ENCODE measurements around the gene CEACAM3. TPM values are rescaled to one million over a fixed set of nuclear protein-coding genes. Genes with fewer than 3 reads are reported as not detected.
A peak's percentile ranks its signal among the peaks of the same experiment; 100 is the strongest.
"Not testable (repeated sequence)": the region's sequence is repeated elsewhere in the genome, so short reads cannot be mapped to it uniquely, and the experiment has no call there.

The CEACAM3 gene
- total and polyA plus RNA-seq, 2 donors from 2014 or later, result 0.69 TPM; not detected in 1

GRCh38 chr19:41784312-41784711 is 12.1 kb upstream of the CEACAM3 start:
- H3K4me1 ChIP-seq (ENCODE audit: control insufficient read depth in 2 of 3, insufficient read depth in 2 of 3, low read depth in 1 of 3, low read length in 3 of 3), result no peaks in the 10 kb centered on the region
- TF ChIP-seq CTCF (IDR thresholded peaks at IDR 0.05; ENCODE audit: borderline replicate concordance, extremely low read depth, insufficient read depth), result no peak
- intact Hi-C loops (cut with DNase I), result no loop called here
- H3K36me3 ChIP-seq (ENCODE audit: control insufficient read depth in 2 of 3, insufficient read depth in 3 of 3, low read length in 3 of 3), result no peaks in the 10 kb centered on the region
- no peak for FAIRE-seq
- no peaks in the 10 kb centered on the region for H3K9me3 ChIP-seq (ENCODE audit: control insufficient read depth in 2 of 3, insufficient read depth in 1 of 3, low read length in 3 of 3)
- peaks cover 4% of the 10 kb centered on the region for H3K27me3 ChIP-seq (ENCODE audit: control insufficient read depth, insufficient read depth, low read length)
- no peak for DNase-seq
- no peak overlapping the region for H3K9ac ChIP-seq (ENCODE audit: low read length in 3 of 3)
- no peak overlapping the region for H3K27ac ChIP-seq (ENCODE audit: low read depth in 2 of 2, low read length in 2 of 2)
- H3K4me3 ChIP-seq (ENCODE audit: low read length in 3 of 3), result no peak overlapping the region

- Histone ChIP-seq H3K4me3 (ENCODE audit: low read length in 3 of 3) (no peak overlapping the region), H3K9ac (ENCODE audit: low read length in 3 of 3) (no peak overlapping the region), H3K4me1 (ENCODE audit: control insufficient read depth in 2 of 3, insufficient read depth in 2 of 3, low read depth in 1 of 3, low read length in 3 of 3) (no peaks in the 10 kb centered on the region), H3K36me3 (ENCODE audit: control insufficient read depth in 2 of 3, insufficient read depth in 3 of 3, low read length in 3 of 3) (no peaks in the 10 kb centered on the region), H3K9me3 (ENCODE audit: control insufficient read depth in 2 of 3, insufficient read depth in 1 of 3, low read length in 3 of 3) (no peaks in the 10 kb centered on the region), H3K27ac (ENCODE audit: low read depth in 2 of 2, low read length in 2 of 2) (no peak overlapping the region), H3K27me3 (ENCODE audit: control insufficient read depth, insufficient read depth, low read length) (peaks cover 4% of the 10 kb centered on the region)
- FAIRE-seq (no peak), DNase-seq (no peak)
- intact Hi-C loops (cut with DNase I), result no loop called here
- no peak for TF ChIP-seq CTCF (IDR thresholded peaks at IDR 0.05; ENCODE audit: borderline replicate concordance, extremely low read depth, insufficient read depth)
Observed at GRCh38 chr19:41784743-41785142, 11.6 kb upstream of the CEACAM3 start.

- no peaks in the 10 kb centered on the region for H3K9me3 ChIP-seq (ENCODE audit: control insufficient read depth in 2 of 3, insufficient read depth in 1 of 3, low read length in 3 of 3)
- intact Hi-C loops (cut with DNase I), result no loop called here
- no peak overlapping the region for H3K27ac ChIP-seq (ENCODE audit: low read depth in 2 of 2, low read length in 2 of 2)
- H3K4me3 ChIP-seq (ENCODE audit: low read length in 3 of 3), result no peak overlapping the region
- no peaks in the 10 kb centered on the region for H3K36me3 ChIP-seq (ENCODE audit: control insufficient read depth in 2 of 3, insufficient read depth in 3 of 3, low read length in 3 of 3)
- H3K4me1 ChIP-seq (ENCODE audit: control insufficient read depth in 2 of 3, insufficient read depth in 2 of 3, low read depth in 1 of 3, low read length in 3 of 3), result no peaks in the 10 kb centered on the region
- H3K27me3 ChIP-seq (ENCODE audit: control insufficient read depth, insufficient read depth, low read length), result peaks cover 4% of the 10 kb centered on the region
- TF ChIP-seq CTCF (IDR thresholded peaks at IDR 0.05; ENCODE audit: borderline replicate concordance, extremely low read depth, insufficient read depth), result peak; percentile 60
- peak in 4 of 5 donors; percentile 45 to 78 (median 64) for DNase-seq
- no peak overlapping the region for H3K9ac ChIP-seq (ENCODE audit: low read length in 3 of 3)
- FAIRE-seq, result no peak
Observed at GRCh38 chr19:41785653-41786052, 10.7 kb upstream of the CEACAM3 start.

GRCh38 chr19:41787055-41787454 is 9.3 kb upstream of the CEACAM3 start:
- DNase-seq (no peak), FAIRE-seq (no peak)
- Histone ChIP-seq H3K36me3 (ENCODE audit: control insufficient read depth in 2 of 3, insufficient read depth in 3 of 3, low read length in 3 of 3) (no peaks in the 10 kb centered on the region), H3K9ac (ENCODE audit: low read length in 3 of 3) (no peak overlapping the region), H3K4me3 (ENCODE audit: low read length in 3 of 3) (no peak overlapping the region), H3K9me3 (ENCODE audit: control insufficient read depth in 2 of 3, insufficient read depth in 1 of 3, low read length in 3 of 3) (no peaks in the 10 kb centered on the region), H3K4me1 (ENCODE audit: control insufficient read depth in 2 of 3, insufficient read depth in 2 of 3, low read depth in 1 of 3, low read length in 3 of 3) (no peaks in the 10 kb centered on the region), H3K27me3 (ENCODE audit: control insufficient read depth, insufficient read depth, low read length) (peaks cover 4% of the 10 kb centered on the region), H3K27ac (ENCODE audit: low read depth in 2 of 2, low read length in 2 of 2) (no peak overlapping the region)
- intact Hi-C loops (cut with DNase I), result no loop called here
- TF ChIP-seq CTCF (IDR thresholded peaks at IDR 0.05; ENCODE audit: borderline replicate concordance, extremely low read depth, insufficient read depth), result no peak

GRCh38 chr19:41788518-41788917 is 7.9 kb upstream of the CEACAM3 start:
- not testable (repeated sequence) for FAIRE-seq

GRCh38 chr19:41789053-41789452 is 7.3 kb upstream of the CEACAM3 start:
- H3K9ac ChIP-seq (ENCODE audit: low read length in 3 of 3); H3K27me3 ChIP-seq (ENCODE audit: control insufficient read depth, insufficient read depth, low read length); H3K4me3 ChIP-seq (ENCODE audit: low read length in 3 of 3); H3K4me1 ChIP-seq (ENCODE audit: control insufficient read depth in 2 of 3, insufficient read depth in 2 of 3, low read depth in 1 of 3, low read length in 3 of 3); H3K27ac ChIP-seq (ENCODE audit: low read depth in 2 of 2, low read length in 2 of 2); intact Hi-C loops (cut with DNase I); FAIRE-seq; DNase-seq; H3K36me3 ChIP-seq (ENCODE audit: control insufficient read depth in 2 of 3, insufficient read depth in 3 of 3, low read length in 3 of 3); H3K9me3 ChIP-seq (ENCODE audit: control insufficient read depth in 2 of 3, insufficient read depth in 1 of 3, low read length in 3 of 3): not testable (repeated sequence)

More at GRCh38 chr19:41788518-41788917, 7.9 kb upstream of the CEACAM3 start:
- H3K27ac ChIP-seq (ENCODE audit: low read depth in 2 of 2, low read length in 2 of 2); H3K9me3 ChIP-seq (ENCODE audit: control insufficient read depth in 2 of 3, insufficient read depth in 1 of 3, low read length in 3 of 3); DNase-seq; intact Hi-C loops (cut with DNase I); H3K4me1 ChIP-seq (ENCODE audit: control insufficient read depth in 2 of 3, insufficient read depth in 2 of 3, low read depth in 1 of 3, low read length in 3 of 3); H3K27me3 ChIP-seq (ENCODE audit: control insufficient read depth, insufficient read depth, low read length); H3K4me3 ChIP-seq (ENCODE audit: low read length in 3 of 3); H3K9ac ChIP-seq (ENCODE audit: low read length in 3 of 3); H3K36me3 ChIP-seq (ENCODE audit: control insufficient read depth in 2 of 3, insufficient read depth in 3 of 3, low read length in 3 of 3): not testable (repeated sequence)

Measured in kidney (tissue), 14 donors.